ENCODE data around the gene TENT4B.

DNA sequence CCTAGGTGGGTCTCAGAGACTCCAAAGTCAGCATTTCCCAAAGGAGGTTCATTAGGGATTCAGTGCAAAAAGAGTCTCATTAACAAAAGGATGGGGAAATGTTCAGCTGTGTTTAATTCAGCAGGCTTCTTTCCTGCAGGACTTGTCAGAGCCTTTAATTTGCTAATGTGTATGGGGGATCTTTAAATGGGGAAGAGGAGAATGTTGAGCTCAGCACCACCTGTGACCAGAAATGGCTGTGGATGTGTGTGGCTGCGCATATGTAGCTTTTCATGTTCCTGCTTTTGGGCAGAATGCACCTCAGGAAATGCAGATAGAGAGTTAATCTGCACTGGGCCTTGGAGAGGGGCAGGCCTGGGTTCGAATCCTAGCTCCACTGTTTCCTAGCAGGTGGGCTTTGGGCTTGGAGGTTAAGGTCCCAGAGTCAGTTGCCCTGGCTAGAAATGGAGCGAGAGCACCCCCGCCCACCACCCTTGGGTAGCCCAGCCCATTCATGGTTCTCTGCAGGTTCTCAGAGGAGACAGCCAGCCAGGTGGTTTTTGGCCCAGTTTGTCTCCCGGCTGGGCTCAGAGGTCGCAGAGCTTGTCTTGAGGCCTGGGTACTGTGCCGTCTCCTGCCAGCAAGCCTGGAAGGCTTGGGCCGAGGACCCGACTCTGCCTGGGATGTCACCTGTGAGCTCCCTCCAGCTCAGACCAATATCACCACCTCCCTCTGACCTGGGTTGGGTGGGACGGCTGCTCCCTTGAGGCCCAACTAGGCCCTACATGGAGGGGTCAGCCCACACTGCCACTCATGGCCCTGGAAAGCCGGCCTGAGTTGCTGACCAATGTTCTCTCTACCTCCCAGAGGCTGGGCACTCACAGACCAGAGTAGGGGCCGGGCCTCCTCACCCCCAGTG is 122.6 kb downstream of the TENT4B start:
- TF ChIP-seq CHD2 (IDR thresholded peaks at IDR 0.05; ENCODE audit: low read length, partially characterized antibody) (no peak), POLR2A (IDR thresholded peaks at IDR 0.05; ENCODE audit: low read length) (no peak), ZFP36 (IDR thresholded peaks at IDR 0.05; ENCODE audit: borderline replicate concordance, partially characterized antibody) (no peak), GATA3 (IDR thresholded peaks at IDR 0.05; ENCODE audit: borderline replicate concordance) (no peak), JUN (IDR thresholded peaks at IDR 0.05) (no peak), CBX2 (IDR thresholded peaks at IDR 0.05; ENCODE audit: borderline replicate concordance, low read depth) (no peak), RAD21 (conservative IDR thresholded peaks at IDR 0.05 in 1 of 2, IDR thresholded peaks at IDR 0.05 in 1 of 2) (no peak)
- TF ChIP-seq, protein P1, sequence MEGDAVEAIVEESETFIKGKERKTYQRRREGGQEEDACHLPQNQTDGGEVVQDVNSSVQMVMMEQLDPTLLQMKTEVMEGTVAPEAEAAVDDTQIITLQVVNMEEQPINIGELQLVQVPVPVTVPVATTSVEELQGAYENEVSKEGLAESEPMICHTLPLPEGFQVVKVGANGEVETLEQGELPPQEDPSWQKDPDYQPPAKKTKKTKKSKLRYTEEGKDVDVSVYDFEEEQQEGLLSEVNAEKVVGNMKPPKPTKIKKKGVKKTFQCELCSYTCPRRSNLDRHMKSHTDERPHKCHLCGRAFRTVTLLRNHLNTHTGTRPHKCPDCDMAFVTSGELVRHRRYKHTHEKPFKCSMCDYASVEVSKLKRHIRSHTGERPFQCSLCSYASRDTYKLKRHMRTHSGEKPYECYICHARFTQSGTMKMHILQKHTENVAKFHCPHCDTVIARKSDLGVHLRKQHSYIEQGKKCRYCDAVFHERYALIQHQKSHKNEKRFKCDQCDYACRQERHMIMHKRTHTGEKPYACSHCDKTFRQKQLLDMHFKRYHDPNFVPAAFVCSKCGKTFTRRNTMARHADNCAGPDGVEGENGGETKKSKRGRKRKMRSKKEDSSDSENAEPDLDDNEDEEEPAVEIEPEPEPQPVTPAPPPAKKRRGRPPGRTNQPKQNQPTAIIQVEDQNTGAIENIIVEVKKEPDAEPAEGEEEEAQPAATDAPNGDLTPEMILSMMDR (IDR thresholded peaks at IDR 0.05), result no peak
- TF ChIP-seq, protein P2, sequence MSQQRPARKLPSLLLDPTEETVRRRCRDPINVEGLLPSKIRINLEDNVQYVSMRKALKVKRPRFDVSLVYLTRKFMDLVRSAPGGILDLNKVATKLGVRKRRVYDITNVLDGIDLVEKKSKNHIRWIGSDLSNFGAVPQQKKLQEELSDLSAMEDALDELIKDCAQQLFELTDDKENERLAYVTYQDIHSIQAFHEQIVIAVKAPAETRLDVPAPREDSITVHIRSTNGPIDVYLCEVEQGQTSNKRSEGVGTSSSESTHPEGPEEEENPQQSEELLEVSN (IDR thresholded peaks at IDR 0.05; ENCODE audit: borderline replicate concordance, low read depth), result no peak
- TF ChIP-seq, protein P3, sequence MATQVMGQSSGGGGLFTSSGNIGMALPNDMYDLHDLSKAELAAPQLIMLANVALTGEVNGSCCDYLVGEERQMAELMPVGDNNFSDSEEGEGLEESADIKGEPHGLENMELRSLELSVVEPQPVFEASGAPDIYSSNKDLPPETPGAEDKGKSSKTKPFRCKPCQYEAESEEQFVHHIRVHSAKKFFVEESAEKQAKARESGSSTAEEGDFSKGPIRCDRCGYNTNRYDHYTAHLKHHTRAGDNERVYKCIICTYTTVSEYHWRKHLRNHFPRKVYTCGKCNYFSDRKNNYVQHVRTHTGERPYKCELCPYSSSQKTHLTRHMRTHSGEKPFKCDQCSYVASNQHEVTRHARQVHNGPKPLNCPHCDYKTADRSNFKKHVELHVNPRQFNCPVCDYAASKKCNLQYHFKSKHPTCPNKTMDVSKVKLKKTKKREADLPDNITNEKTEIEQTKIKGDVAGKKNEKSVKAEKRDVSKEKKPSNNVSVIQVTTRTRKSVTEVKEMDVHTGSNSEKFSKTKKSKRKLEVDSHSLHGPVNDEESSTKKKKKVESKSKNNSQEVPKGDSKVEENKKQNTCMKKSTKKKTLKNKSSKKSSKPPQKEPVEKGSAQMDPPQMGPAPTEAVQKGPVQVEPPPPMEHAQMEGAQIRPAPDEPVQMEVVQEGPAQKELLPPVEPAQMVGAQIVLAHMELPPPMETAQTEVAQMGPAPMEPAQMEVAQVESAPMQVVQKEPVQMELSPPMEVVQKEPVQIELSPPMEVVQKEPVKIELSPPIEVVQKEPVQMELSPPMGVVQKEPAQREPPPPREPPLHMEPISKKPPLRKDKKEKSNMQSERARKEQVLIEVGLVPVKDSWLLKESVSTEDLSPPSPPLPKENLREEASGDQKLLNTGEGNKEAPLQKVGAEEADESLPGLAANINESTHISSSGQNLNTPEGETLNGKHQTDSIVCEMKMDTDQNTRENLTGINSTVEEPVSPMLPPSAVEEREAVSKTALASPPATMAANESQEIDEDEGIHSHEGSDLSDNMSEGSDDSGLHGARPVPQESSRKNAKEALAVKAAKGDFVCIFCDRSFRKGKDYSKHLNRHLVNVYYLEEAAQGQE (IDR thresholded peaks at IDR 0.05), result no peak
- TF ChIP-seq, protein P4, sequence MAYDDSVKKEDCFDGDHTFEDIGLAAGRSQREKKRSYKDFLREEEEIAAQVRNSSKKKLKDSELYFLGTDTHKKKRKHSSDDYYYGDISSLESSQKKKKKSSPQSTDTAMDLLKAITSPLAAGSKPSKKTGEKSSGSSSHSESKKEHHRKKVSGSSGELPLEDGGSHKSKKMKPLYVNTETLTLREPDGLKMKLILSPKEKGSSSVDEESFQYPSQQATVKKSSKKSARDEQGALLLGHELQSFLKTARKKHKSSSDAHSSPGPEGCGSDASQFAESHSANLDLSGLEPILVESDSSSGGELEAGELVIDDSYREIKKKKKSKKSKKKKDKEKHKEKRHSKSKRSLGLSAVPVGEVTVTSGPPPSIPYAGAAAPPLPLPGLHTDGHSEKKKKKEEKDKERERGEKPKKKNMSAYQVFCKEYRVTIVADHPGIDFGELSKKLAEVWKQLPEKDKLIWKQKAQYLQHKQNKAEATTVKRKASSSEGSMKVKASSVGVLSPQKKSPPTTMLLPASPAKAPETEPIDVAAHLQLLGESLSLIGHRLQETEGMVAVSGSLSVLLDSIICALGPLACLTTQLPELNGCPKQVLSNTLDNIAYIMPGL (CRISPR knock-in tag; IDR thresholded peaks at IDR 0.05; ENCODE audit: borderline replicate concordance), result no peak

Data from A549 (cell line).